IPS-NIHi7 (cell line): ENCODE measurements around the gene SPATA6L.
"Not testable (repeated sequence)": the region's sequence is repeated elsewhere in the genome, so short reads cannot be mapped to it uniquely, and the experiment has no call there.

Experiments
- DNase-seq: peaks from one replicate; pipeline ENCODE4 v3.0.0; 2012; ENCODE audit warnings: mixed read lengths; ENCODE audit errors: extremely low spot score

Gene SPATA6L

DNA sequence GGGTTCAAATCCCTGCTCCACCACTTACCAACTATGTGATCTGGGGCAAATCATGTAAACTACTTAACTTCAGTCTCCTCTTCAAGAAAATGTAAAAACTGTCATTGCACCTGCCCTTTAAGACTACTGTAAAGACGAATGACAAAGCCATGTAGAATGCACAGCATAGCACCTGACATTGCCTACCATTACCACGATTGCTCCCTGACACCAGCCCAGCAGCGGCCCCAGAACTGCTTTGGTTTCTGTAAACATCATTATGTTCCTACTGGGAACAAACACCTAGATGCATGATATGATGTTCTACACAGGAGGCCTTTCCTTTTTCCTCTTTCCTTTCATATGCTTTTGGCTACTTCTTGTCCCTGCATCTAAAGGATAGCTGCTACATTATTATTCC lies 27.3 kb downstream of the SPATA6L start:
- DNase-seq = no peak

DNA sequence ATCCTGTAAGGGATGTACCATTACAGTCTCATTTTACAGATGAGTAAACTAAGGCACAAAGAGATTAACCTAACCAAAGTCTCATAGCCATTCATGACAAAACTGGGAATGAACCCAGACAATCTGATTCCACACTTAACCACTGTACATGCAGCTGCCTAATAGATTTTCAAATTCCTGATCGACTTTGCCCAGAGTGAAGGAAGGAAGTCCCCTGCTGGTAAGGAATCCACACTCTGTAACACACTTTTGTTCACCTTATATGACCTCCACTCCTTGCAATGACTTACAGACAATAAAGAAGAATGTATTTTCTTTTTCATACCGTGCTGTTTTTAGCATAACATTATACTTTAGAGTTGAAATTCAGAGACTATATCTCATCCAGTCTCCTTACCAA lies 35.4 kb downstream of the SPATA6L start:
- no peak for DNase-seq

DNA sequence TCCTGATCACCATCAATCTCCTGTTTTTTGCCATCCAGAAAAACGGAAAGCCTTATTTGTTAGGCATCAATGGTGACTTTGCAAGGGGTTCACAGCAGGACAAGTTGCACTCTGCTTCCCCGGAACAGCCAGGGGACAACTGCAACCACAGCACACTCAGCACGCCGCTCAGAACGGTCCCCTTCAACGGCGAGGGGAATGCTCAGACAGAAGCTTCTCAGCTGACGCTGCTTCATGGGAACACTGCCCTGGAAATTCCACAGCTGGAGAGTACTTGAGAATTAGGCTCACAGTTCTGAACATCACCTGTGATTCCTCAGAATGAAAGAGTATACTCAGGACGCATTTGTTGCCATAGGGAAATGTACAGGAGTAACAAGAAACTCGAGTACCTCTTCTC lies 44.3 kb downstream of the SPATA6L start:
- DNase-seq = no peak

DNA sequence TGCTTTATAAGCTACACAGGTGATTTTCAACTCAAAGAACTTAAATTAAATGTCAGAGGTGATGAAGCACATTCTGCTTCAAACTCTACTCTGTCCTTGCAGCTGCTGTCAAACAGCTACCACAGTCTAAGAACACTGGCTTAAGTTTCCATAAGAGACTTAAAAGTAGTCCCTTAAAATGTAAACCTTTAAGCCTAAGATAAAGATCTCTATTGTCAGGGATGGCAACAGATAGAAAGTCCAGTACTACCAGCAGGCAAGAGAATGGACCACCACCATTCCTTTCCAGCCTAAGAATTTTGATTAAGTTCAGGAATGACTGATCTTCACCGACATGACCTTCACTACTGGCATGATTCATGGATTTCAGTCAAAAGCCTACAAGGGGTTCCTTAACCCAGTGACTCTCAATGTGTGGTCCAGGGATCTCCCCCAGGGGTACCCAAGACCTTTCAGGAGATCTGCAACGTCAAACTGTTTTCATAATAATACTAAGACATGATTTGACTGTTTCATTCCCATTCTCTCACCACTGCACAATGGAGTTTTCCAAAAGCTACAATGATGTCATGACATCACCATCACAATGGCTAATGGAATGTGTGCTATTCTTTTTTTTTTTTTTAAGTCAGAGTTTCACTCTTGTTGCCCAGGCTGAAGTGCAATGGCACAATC lies 45.3 kb downstream of the SPATA6L start:
- no peak for DNase-seq

DNA sequence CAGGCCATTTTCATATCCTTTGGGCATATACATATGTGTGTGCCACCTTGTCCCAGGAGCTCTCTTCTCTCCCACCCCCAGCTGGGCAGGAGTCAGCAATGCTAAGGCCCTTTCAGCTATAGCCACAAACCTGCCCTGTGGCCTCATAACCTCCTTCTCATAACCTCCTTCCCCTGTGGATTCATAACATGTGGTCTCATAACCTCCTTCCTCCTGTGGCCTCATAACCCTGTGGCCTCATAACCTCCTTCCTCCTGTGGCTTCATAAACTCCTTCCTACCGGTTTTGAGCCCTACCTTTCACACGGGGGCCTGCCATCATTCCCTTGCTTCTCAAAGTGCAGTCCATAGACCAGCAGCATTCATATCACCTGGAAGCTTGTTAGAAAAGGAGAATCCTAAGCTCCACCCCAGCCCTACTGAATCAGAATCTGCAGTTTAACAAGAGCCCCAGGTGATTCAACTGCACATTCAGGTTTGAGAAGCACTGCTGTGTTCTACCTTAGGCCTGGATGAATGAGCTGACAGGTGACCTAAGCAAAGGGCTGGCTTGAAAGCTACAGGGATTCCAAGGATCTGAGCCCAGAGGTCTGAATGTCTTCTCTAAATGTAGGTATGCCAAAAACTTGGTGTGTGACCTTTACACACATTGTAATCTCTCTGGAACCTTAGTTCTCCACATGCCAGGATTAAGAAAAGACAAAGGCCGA lies 46.1 kb downstream of the SPATA6L start:
- no peak for DNase-seq

DNA sequence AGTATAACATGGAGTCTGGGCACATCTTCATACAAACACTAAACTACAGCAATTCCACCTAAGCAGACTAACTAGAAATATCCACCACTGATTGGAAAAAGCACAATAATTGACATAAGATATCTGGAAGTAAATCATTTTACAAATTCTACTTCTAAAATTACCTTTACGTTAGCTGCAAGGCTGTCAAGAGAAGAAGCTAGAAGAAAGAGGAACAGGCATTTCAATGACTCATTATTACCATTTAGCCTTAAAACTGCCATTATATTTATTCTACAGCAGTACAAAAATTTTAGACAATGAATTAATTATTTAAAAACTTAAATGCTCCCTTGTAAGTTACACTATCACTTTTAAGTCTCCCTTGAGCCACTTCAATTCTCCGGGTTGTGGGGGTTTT lies 47.6 kb downstream of the SPATA6L start:
- no peak for DNase-seq

DNA sequence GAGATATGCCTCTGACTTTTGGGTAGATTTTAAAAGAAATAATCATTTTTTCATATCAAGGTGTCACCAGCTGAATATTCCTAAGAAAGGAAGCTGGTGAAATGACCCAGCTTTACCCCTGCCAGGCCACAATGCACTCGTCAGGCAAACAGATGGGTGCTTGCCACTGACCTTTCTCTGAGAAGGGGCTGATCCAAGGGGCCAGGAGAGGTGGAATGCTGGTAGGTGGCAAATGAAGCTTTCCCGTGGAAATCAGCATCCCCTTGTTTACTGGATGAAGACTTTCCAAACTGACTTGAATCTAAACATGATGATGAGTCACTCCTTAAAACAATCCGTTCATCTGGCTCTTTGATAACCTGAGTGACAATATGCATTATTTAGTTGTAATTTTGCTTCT lies 48.5 kb downstream of the SPATA6L start:
- DNase-seq = no peak

DNA sequence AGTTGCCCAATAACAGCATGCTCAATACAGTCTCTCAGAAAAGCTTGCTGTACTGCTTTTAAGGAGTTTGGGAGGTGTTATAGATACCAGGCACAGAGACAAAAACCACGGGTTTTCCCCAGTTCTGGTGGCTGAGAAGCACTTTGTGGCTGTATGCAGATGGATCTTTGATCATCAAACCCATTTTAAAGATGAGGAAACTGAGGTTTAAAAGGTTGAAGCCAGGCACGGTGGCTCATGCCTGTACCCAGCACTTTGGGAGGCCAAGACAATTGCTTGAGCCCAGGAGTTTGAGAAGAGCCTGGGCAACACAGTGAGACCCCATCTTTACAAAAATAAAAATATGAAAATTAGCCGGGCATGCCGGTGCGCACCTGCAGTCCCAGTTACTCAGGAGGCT lies 50.5 kb downstream of the SPATA6L start:
- DNase-seq = no peak

DNA sequence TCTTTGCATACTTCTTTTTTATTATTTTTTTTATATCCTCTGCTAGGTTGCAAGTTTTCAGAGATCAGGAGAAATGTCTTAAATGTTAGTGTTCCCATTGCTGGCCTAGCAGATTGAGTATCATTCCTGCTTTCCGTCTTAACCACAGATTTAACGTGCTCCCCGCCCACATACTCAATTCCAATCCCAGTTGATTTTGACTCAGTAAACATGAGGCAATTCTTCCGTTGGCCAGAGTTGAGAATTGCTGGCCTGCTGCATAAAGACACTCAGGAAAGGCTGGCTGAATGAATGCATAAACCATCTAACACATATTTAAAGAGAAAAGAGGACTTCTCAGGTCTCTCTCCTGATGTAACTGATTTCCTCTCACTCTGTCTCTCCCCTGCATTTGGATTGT lies 51.0 kb downstream of the SPATA6L start:
- DNase-seq = no peak

DNA sequence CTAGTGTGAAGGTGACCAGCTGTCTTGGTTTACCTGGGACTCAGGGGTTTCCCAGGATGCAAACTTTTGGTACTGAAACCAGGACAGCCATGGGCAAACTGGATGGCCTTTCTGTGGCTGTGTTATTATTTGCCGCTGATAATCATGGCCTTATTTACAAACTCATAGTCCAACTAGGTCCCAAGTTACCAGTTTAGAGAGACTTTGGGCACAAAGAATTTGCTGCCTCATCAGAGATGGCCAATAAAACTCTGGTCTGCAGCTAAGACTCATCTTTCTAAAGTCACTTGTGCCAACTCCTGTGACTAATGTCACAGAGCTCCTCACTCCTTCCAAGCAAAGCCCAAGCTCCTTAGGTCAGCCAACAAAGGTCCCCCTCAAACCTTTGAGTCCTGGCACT lies 51.7 kb downstream of the SPATA6L start:
- no peak for DNase-seq

DNA sequence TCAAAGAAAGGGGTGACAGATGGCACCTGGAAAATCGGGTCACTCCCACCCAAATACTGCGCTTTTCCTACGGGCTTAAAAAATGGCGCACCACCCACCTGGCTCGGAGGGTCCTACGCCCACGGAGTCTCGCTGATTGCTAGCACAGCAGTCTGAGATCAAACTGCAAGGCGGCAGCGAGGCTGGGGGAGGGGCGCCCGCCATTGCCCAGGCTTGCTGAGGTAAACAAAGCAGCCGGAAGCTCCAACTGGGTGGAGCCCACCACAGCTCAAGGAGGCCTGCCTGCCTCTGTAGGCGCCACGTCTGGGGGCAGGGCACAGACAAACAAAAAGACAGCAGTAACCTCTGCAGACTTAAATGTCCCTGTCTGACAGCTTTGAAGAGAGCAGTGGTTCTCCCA lies 60.2 kb downstream of the SPATA6L start:
- DNase-seq = not testable (repeated sequence)

DNA sequence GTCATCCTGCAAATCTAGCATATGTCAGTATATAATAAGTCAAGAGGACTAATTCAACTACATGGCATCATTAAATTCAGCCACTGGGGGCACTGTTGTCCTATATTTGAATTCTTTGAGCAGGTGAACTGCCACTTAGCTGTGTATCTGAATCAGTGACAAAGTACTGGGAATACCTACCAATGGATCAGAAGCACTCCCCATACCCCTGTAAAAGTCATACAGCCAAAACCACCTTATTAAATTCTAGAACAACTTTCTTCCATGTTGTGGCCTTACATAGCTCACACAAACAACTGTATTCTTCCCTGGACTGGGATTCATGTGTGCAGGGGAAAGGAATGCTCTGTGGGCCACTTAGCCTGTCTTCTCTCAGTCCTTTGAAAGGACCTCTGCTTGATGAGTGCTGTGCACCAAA lies 61.6 kb downstream of the SPATA6L start:
- peak; percentile 67 for DNase-seq

DNA sequence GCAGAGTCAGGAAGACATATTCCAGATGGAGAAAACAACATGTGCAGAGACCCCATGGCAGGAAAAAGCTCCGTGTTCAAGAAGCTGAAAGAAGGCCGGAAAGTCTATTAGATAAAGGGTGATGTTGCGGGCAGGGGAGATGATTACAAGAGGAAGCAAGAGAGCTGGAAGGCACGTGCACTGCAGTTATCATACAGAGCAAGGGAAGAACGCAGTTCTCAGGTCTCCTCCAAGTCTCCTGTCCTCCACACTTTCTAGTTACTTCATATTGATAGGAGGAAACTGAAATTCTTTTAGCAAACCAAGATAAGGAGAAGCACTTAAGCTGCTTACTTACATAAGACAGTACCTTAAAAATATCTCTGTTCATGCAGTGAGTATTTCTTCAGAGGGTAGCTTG lies 62.5 kb downstream of the SPATA6L start:
- no peak for DNase-seq

DNA sequence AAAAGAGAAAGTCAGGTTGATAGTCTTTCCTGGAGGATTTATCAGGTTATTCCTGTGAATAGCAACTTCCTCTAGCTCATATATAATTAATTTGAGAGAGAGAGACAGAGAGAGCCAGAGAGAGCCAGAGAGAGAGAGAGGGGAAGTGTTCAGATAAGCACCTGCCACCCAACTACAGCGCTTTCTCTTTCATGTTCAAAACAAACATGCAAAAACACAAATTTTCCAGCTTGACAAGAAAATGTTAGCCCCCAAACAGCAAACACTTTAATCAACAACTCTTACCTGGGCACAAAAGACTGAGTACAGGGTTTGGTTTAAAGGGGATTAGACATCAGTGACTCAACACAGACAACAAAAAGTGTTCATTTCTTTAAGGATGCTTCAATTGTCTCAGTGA lies 65.9 kb downstream of the SPATA6L start:
- no peak for DNase-seq

DNA sequence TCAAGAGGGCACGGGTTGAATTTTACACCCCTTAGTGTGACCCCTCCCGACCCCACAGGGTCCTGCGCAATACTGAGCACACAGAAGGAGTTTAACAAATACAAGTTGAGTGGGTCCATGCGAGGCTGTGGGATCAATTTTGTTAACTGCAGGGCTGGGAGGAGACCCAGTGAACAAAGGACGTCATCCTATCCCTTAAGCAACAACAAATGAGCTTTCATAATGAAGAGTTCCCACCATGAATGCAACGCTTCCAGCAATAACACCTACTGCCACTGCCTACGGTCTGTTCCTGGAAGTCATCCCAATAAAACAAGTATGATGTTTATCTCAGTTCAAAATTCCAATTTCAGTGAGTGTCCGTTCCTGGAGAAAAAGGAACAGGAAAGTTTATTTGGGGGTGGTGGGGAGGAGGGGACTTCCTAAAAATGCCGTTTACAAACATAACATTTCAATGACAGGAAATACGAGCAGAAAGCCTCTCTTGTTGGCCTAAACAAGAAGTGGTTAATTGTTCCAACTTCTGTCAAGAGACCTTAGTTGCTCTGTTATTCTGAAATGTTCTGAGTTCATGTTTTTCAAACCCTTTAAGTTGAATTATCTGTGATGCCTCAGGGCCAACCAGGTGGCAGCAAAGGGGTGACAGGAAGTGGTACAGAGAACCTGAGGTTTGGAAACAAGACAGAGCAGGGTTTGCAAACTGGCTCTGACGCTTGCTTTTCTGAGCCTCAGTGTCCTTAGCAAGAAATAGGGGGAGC lies 69.9 kb downstream of the SPATA6L start:
- no peak for DNase-seq

DNA sequence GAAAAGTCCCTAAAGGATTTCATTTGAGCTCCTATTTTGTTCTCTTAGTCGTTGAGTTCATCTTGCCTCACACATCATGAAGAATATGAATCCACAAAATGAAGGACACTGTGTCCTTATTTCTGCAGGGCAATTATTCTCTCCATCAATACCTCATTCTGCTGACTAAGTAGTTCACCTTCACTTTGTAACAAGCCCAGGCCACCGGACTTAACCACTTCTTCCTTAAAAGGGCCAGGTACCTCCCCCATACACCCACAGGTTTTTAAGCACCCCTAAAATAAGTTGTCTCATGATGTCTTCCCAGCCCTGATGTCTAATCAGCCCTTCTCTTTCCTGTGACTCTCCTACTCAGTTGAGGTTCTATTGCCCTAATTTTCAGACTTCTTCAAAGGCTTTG lies 71.3 kb downstream of the SPATA6L start:
- DNase-seq = no peak

DNA sequence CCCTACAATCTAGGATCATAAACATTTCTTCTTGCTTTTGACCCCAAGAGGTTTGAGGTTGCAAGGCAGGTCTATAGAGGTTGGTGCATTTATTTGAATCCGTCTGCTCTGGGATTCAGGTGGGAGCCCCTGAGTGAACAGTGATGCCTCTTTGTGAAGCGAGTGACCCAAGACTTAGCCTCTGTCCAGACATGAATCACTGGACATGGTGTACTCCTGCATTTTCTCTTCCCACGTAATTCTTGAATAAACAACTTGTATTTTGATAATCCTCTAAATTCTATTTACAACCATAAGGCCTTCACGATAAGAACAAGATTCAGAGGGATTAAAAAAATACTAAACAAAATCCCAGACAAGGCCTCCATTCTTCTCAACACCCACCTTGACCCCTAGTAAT lies 71.7 kb downstream of the SPATA6L start:
- no peak for DNase-seq

DNA sequence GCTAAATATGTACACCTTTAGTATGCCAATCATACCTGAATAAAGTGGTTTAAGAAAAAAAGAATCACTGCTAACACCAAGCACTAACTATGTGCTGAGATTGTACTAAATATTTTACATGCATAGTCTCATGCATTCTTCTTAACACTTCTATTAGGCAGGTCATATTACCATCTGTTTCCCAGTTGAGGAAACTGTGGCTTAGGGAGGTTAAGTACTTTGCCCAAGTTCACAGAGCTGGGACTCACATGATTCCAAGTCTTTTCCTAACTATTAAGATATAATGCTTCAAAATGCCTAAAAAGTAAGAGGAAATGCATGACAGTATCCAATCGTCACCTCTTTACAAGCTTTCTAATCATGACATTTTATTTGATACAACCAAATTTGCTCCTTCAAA lies 73.4 kb downstream of the SPATA6L start:
- DNase-seq = no peak

DNA sequence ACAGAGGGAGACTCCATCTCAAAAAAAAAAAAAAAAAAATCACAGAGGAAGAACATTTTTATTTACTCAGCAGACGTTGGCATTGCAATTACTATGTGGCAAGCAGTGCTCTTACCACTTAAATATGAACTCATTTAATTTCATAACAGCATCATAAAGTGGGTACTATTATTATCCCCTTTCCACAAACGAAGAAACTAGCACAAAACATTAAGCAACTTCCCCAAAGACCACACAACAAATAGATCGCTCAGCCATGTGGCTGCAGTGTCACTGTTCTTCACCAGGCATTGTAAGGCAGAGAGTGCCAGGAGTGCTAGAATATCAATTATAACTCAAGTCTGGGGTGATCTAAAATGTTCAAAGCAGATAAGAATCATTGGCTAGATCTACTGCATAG lies 74.0 kb downstream of the SPATA6L start:
- no peak for DNase-seq

DNA sequence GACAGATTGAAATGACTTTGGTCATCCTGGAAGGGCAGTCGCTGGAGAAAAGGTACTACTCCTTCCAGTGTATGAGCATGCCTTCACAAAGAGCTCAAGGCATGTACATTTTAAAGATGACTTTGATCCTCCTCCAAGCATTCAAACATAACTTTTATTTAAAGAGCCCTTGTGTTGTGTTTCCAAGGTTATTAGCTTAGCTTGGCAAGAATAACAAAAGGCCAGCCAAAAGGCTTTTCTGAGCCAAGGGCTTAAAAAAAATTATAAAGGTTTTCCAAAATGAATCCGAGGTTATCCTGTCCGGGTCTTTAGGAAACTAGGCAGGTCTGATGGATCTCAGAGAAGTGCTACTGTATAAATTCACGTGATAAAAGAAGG lies 75.2 kb downstream of the SPATA6L start:
- DNase-seq = no peak

DNA sequence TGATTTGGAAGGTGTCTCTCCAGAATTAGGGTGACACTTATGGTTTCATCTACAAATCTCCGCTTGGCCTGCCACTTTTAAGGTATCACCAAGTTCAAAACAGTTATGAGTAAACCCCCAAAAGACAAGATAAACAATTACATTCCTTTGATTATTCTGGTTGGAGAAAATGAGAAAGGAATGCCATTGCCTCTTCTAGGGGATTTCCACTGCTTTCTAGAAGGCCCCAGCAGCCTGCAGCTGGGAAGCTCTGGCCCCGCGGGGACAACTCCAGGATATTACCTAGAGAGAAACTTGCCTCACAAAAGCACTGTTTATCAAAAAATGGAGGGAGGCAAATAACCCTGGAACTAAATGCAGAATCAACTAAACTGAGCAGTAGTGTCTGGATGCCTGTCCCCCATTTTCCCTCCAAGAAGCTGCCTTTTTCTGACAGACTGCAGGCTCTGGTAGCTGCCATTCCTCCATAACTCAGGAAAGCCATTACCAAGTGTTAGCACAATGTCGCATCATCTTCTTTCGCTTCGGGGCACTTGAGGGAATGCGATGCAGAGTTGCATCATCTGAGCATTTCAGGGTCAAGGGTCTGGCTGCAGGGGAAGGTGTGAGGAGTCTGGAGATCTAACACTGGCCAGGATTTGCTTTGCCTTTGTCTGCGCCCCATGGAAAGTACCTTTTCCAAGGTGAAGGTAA lies 75.7 kb downstream of the SPATA6L start:
- no peak for DNase-seq

DNA sequence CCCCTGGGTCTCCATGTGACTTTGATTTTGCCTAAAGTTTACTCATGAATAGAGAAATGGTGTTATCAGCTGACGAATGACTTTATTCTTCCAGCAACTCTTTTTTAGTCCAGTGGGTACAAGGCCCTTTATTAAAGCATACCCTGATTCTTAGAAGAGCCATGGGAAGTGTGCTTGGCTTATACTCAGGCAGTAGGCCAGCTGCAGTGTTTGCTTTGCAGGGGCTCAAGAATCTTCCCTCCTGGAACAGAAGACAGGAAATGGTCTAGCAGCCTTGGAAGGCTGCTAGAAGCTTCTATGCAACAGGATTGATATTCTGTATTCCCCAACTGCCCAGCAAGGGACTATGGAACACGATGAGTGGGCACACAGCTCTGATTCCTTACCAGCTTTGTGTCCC lies 77.6 kb downstream of the SPATA6L start:
- DNase-seq = no peak
